Measurements from ENCODE around the gene ADM.

The ADM gene

GRCh38 chr11:10329935-10330334, 25.1 kb downstream of the ADM start:
- peak; percentile 95 for DNase-seq

DNA sequence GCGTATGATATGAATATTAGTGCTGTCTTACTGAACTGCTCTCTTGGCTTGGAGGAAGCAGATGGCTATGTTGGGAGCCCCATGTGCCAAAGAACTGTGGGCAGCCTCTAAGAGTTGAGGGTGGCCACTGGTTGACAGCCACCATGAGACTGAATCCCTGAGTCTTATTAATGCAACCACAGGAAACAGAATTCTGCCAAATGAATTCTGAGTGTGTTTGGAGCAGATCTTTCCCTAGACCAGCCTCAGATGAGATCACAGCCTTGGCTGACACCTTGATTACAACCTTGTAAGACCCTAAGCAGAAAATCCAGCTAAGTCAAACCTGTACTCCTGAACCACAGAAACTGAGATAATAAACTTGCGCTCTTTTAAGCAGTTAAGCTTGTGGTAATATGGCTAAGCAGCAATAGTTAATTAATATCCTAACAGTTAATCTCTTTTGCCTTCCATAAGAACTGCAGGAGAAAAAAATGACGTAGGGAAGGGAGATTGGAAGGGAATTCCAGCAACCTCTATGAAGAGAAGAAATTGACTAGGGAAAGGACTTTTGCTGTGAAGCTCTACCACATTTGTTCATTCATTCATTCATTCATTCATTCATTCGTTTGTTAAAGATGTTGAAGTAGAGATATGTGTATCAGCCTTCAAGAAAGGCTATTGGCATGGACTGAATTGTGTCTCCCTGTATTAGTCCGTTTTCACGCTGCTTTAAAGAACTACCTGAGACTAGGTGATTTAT, 26.8 kb downstream of the ADM start:
- DNase-seq, result peak; percentile 38

DNA sequence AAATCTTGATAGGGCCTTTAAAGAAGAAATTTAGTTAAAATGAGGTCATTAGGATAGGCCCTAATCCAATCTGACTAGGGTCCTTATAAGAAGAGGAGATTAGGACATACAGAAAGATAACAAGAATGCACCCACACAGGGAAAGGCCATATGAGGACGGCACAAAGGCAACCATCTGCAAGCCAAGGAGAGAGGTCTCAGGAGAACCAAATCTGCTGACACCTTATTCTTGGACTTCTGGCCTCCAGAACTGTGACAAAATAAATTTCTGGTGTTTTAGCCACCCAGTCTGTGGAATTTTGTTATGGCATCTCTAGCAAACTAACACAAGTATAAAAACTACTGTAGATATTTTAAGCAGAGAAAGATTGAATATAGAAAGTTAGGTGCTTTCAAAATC, 28.6 kb downstream of the ADM start:
- DNase-seq, result no peak

DNA sequence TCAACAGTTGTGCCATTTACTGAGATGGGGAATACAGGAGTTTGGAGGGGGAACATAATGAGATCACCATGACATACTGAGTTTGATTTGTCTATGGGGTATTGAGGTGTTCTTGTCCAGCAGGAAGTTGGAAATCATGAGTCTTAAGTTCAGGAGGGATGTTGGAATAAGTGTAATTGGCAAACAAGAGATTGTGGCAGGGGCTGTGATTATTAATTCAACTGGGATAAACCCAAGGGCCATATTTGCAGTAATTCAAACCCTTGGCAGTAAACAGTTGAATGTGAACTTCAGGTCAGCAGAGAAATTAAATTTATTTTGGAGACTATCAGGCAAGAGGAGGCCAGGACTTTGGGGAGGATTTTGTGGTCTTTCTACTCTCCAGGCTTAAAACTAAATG, 33.4 kb downstream of the ADM start:
- no peak for DNase-seq

DNA sequence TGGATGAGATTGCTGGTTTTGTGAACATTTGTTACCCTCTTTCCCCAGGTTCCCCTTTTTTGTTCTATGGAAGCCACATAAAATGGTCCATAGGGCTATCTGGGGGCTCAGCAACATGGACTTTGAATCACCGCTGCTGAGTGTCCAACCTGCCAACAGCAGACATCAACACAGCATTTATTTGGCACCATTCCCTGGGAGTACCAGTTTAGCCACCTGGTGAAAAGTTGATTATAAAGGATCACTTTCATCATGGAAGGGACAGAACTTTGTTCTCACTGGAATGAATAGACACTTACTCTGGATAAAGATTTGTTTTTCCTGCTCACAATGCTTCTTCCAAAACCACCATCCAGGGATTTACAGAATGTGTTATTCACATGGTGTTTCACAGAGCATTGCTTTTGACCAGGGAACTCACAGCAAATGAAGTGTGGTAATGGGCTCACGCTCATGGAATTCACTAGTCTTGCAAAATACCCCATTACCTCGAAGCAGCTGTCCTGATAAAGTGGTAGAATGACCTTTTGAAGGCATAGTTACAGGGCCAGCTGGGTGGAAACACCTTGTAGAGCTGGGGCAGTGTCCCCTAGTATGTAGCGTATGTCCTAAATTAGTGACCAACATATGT, 43.9 kb downstream of the ADM start:
- DNase-seq, result peak; percentile 77

GRCh38 chr11:10349281-10349665, 44.4 kb downstream of the ADM start:
- DNase-seq, result no peak

DNA sequence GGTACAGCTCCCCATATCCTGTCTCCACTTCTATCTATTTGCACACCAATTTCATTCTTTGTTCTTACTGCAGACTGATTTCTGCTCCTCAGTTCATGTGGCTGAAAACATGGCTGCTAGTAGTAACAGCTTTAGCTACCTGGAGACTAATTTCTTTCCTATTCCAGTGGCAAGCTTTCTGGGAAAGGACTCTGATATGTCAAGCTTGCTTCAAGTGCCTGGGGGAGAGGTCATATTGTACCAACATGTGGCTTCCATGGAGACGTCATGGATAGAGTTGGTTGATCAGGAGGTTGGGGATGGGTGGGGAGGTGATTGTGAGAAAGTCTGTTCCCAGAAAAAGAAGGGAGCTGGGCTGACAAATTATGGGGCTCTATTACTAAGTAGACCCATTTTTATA, 44.9 kb downstream of the ADM start:
- no peak for DNase-seq

DNA sequence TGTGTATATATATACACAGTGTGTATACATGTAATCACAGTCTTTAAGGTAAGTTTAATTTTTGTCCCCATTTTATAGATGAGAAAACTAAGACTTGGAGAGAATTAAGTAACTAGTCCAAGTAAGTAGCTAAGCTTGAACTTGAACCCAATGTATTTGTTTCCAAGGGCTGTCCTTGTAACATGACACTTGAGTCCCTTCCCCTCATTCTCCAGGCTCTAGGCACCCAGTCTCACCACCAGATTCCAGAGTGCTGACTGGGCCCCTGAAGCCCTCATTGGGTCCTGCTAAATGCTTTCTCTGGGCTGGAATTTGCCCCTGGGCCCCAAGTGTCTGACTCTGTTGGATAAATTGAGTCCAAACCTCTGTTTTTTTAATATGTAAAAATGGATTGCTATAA, 45.5 kb downstream of the ADM start:
- DNase-seq, result peak; percentile 89

DNA sequence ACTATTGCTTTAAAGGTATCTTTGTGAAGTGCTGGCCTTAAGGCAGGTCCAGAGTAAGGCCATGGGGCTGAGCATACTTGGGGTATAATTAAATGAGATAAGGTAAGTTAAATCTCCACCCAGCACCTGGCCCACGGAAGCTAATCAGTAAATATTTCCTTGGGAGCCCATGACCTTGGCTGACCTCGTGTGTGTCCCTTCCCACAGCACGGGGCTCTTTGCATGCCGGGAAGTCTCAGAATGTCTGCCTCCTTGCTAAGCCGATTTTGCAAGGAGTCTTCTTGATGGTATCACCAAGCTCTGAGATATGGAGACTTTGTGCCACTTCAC, 46.5 kb downstream of the ADM start:
- DNase-seq, result no peak

- DNase-seq, result peak; percentile 81
These were observed 47.1 kb downstream of the ADM start for GRCh38 chr11:10351765-10352641.

- DNase-seq, result no peak
These were observed 48.2 kb downstream of the ADM start for GRCh38 chr11:10352921-10353550.

GRCh38 chr11:10354389-10354788, 49.5 kb downstream of the ADM start:
- DNase-seq, result no peak

GRCh38 chr11:10355257-10355661, 50.4 kb downstream of the ADM start:
- peak; percentile 82 for DNase-seq

GRCh38 chr11:10356161-10356560, 51.3 kb downstream of the ADM start:
- no peak for DNase-seq
